Measurements from ENCODE around the gene SNX33.

- TF ChIP-seq MAFK (conservative IDR thresholded peaks at IDR 0.05 in 1 of 2, IDR thresholded peaks at IDR 0.05 in 1 of 2; ENCODE audit: low read length in 2 of 2), result no peak
- TF ChIP-seq CTCF (CRISPR knock-in tag; IDR thresholded peaks at IDR 0.05), result no peak; the same call in 1 of the 2 replicates
- no peak for TF ChIP-seq ZNF704 (CRISPR knock-in tag; IDR thresholded peaks at IDR 0.05; ENCODE audit: borderline replicate concordance)
- TF ChIP-seq EZH2 (conservative IDR thresholded peaks at IDR 0.05; ENCODE audit: low read depth, low read length), result no peak
- no peak for TF ChIP-seq ZNF446 (CRISPR knock-in tag; IDR thresholded peaks at IDR 0.05)
- no peak for TF ChIP-seq IRF2 (CRISPR knock-in tag; IDR thresholded peaks at IDR 0.05)
- no peak for TF ChIP-seq HNRNPUL1 (IDR thresholded peaks at IDR 0.05; ENCODE audit: low read depth, low read length)
- no peak for TF ChIP-seq ZNF563 (CRISPR knock-in tag; IDR thresholded peaks at IDR 0.05)
- TF ChIP-seq BCL6 (CRISPR knock-in tag; IDR thresholded peaks at IDR 0.05), result no peak
Measured at GRCh38 chr15:75651810-75652543, 4.3 kb downstream of the SNX33 start.
